ENCODE measurements around the gene CMSS1.

CMSS1 gene

GRCh38 chr3:100068826-100069225 lies 251.2 kb downstream of the CMSS1 start:
- FAIRE-seq: no peak
- no peak for DNase-seq (ENCODE audit: insufficient read length, low spot score)
- TF ChIP-seq CTCF (IDR thresholded peaks at IDR 0.05; ENCODE audit: insufficient read depth, missing control alignments): peak; percentile 86

GRCh38 chr3:100069472-100069871 lies 251.8 kb downstream of the CMSS1 start:
- FAIRE-seq (no peak), DNase-seq (ENCODE audit: insufficient read length, low spot score) (no peak)
- TF ChIP-seq CTCF (IDR thresholded peaks at IDR 0.05; ENCODE audit: insufficient read depth, missing control alignments): no peak

GRCh38 chr3:100072326-100073048 lies 254.8 kb downstream of the CMSS1 start:
- no peak for DNase-seq (ENCODE audit: insufficient read length, low spot score)
- no peak for TF ChIP-seq CTCF (IDR thresholded peaks at IDR 0.05; ENCODE audit: insufficient read depth, missing control alignments)
- no peak for FAIRE-seq

GRCh38 chr3:100073049-100073713 lies 255.5 kb downstream of the CMSS1 start:
- DNase-seq (ENCODE audit: insufficient read length, low spot score): no peak
- FAIRE-seq: no peak
- no peak for TF ChIP-seq CTCF (IDR thresholded peaks at IDR 0.05; ENCODE audit: insufficient read depth, missing control alignments)

- DNase-seq (ENCODE audit: insufficient read length, low spot score): no peak
- TF ChIP-seq CTCF (IDR thresholded peaks at IDR 0.05; ENCODE audit: insufficient read depth, missing control alignments): no peak
- no peak for FAIRE-seq
Observed at GRCh38 chr3:100073714-100074307, 256.1 kb downstream of the CMSS1 start.

GRCh38 chr3:100075196-100075595 lies 257.5 kb downstream of the CMSS1 start:
- DNase-seq (ENCODE audit: insufficient read length, low spot score) (no peak), FAIRE-seq (no peak)
- TF ChIP-seq CTCF (IDR thresholded peaks at IDR 0.05; ENCODE audit: insufficient read depth, missing control alignments): no peak

Measured in D721Med (cell line).